ENCODE data around the gene FARP1.

Gene FARP1

DNA sequence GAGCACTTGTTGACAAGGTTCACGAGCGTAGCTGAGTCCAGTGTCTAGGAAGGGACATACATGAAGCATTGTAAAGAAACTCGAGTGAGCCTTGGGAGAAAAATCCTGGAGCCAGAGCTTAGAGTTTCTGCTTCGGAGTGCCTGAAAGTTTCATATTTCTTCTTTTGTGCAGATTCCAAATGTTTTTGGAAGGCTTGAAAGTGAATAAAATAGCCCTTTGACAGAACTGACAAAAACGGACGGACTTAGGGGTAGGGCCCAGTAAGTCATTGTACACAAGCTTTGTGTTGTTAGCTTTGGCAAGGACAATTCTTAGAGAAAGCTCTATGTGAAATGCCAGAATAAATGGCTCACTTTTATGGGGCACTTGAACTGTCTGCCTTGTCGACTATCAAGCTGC, 31.4 kb downstream of the FARP1 start:
- no peak for DNase-seq (ENCODE audit: extremely low read depth in 1 of 2, low read depth in 1 of 2)

DNA sequence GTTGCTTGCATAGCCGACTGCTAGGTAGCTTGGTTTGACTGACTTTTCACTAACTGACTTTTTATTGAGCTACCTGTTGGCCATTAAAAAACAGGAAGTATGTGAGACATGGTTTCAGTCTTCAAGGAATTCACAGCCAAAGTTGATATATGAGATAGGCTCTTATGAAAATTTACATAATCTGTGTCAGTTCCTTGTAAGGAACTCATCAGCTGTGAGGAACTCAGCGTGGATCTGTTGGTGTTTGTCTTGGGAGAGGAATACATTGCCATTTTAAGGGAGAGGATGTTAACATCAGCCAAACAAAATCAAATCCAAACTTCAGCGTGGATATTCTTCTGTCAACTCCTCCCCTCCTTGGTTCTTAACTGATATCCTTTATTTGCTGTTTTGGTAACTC, 32.1 kb downstream of the FARP1 start:
- DNase-seq (ENCODE audit: extremely low read depth in 1 of 2, low read depth in 1 of 2) = no peak

DNA sequence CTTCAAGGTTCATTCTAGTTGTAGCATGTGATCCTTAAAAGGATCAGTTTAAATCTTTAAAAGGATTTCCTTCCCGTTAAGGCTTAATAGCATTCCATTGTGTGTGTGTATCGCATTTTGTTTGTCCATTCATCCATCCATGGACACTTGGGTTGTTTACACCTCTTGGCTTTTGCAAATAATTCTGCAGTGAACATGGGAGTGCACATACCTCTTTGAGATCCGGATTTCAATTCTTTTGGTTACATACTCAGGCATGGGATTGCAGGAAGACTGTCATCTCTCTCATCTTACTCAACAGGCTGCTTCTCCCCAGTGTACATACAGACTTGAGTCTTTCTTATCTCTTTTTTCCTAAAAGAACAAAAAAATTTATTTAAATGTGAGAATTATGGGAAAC, 32.9 kb downstream of the FARP1 start:
- DNase-seq (ENCODE audit: extremely low read depth in 1 of 2, low read depth in 1 of 2) = no peak

DNA sequence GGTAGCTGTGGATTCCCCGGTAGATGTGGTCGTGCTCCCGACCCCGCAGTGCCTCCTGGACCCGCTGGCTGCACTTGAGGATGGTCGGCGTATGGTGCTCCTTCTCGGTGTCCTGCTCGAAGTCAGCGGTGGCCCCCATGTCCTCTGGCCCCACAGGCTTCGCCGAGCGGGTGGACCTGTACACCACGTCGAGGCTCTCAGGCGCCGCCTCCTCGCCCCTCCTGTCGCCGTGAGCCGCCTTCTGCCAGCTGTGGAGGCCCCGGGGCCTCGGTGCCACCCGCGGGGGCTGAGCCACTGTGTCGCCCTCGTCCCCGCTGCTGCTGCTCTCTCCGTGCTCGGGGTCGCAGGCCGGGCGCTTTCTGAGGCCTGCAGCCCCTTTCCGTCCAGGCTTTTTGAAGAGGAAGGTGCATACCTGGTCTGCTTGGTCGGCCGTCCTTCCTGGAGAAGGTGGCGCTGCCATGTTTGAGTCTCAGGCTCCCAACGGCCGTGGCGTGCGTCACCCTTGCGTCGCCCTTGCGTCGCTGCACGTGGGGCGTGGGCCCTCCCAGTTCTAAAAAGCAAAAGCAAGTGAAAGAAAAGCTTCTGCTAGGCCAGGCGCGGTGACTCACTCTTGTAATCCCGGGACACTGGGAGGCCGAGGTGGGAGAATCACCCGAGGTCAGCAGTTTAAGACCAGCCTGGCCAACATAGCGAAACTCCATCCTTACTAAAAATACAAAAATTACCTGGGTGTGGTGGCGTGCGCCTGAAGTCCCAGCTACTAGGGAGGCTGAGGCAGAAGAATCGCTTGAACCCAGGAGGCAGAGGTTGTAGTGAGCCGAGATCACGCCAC, 34.1 kb downstream of the FARP1 start, which contains the start of gene RNF113B:
TSS of gene RNF113B (minus strand) at position 493 of the 832 bp plus-strand sequence. CDS start at position 460, 33 bp downstream.
- no peak for DNase-seq (ENCODE audit: extremely low read depth in 1 of 2, low read depth in 1 of 2)

DNA sequence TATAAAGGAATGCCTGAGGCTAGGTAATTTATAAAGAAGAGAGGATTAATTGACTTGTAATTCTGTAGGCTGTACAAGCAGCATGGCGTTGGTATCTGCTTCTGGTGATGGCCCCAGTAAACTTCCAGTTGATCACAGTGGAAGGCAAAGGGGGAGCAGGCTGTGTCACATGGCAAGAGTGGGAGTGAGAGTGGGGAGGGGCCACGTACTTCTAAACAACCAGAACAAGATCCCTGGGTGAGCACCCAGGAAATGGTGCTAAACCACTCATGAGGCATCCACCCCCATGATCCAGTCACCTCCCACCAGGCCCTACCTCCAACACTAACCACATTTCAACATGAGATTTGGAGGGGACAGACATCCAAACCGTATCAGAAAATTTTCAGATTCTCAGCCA, 37.2 kb downstream of the FARP1 start:
- no peak for DNase-seq (ENCODE audit: extremely low read depth in 1 of 2, low read depth in 1 of 2)

DNA sequence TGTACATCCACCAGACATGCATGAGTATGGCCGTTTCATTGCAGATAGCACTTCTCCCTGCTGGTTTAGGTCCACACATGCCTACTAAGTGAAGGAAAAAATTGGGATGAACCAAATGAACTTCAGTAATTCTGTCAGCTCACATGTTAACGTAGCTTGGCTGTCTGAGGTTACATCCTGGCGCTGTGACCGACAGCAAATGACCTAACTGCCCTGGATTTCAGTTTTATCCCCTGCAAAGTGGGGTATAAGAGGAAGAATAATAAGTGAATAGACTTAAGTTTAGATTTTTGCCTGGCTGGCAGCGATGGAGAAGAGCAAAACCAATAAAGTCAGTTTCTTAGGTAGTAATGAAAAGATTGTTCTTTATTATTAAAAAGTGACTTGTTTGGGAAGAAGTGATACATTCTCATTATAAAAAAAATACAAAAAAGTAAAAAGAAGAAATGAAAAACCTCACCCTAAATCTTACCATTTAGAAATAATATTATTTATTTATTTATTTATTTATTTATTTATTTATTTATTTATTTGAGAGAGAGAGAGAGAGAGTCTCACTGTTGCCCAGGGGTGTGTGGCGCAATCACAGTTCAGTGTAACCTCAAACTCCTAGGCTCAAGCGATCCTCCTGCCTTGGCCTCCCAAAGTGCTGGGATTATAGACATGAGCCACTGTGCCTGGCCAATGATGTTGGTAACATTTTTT, 38.4 kb downstream of the FARP1 start:
- no peak for DNase-seq (ENCODE audit: extremely low read depth in 1 of 2, low read depth in 1 of 2)

DNA sequence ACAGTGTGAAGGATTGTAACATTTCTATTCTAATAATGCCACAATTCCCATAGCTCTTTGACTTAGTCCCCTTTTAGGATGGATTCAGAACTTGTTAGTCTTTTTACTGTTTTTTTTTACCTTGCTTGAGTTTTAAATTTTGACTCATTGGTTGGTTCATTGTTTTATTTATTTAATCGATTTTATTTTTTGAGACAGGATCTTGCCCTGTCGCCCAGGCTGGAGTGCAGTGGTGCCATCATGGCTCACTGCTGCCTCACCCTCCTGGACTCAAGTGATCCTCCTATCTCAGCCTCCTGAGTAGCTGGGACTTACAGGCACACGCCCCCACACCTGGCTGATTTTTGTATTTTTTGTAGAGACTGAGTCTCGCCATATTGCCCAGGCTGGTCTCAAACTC, 39.3 kb downstream of the FARP1 start:
- DNase-seq (ENCODE audit: extremely low read depth in 1 of 2, low read depth in 1 of 2) = no peak

DNA sequence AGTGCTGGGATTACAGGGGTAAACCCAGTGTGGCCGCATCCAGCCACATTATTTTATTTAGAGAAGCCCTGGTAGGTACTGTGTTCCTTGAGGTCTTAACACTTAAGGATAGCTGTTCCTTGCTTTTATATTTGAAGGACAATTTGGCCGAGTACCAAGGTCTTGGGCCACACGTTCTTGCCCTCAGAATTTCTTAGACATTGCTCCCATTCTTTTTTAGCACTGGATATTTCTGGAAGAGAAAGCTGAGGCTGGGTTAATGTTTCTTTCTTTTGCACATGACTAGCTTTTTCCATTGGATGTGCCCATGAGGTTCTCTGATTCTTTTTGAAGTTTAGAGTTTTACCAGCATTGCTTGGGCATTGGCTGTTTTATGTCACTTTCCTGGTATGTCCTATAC, 39.7 kb downstream of the FARP1 start:
- DNase-seq (ENCODE audit: extremely low read depth in 1 of 2, low read depth in 1 of 2) = no peak

DNA sequence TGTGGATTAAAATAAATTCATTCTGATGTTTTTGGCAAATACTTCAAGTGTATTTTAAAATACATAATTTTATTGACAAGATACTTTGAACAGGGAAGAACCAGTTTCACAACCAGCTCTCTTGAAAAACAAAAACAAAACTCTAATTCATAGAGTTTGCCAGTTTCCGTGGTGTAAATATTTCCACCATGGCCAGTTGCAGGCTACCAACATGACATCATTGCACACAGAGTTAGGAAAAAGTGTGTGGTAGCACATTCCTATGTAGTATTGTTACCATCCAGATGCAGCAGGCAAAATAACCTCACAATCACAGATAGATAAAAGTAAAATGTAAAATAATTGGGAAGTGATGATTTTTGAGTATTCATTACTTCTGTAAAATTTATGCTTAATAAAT, 41.9 kb downstream of the FARP1 start:
- DNase-seq (ENCODE audit: extremely low read depth in 1 of 2, low read depth in 1 of 2) = no peak

DNA sequence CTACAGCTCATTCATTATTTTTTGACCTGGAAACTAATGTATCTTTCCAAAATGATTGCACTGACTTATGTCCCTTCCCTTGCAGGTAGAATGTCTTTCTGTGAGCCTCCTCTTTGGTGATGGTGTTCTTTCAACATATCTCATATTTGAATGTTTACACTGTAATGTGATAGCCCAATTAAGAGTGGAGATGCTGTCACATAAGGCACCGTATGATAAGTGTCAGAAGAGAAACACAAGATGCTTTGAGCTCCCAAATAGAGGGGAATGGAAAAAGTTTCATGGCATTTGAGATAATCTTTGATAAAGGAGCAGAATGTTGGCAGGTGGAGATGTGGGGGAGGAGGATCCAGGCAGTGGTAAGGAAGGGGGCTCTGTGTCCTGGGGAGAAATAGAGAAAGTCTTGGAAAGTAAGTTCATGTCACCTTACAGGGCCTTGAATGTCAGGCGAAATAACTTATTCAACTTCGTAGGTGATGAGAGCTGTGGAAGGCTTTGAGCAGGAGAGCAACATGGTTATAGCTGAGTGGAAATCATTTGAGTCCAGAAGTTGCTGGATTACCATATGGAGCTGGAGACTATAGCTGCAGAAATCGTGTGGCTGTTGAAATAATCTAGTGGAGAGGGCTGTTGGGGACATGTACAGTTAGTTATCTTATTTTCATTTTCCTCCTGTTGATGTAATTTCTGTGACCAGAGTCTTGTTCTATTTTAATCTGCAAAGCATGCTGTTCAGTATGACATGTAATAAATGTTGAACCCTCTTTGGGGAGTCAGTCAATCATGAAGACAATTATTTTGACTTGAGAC, 44.5 kb downstream of the FARP1 start:
- DNase-seq (ENCODE audit: extremely low read depth in 1 of 2, low read depth in 1 of 2) = no peak

DNA sequence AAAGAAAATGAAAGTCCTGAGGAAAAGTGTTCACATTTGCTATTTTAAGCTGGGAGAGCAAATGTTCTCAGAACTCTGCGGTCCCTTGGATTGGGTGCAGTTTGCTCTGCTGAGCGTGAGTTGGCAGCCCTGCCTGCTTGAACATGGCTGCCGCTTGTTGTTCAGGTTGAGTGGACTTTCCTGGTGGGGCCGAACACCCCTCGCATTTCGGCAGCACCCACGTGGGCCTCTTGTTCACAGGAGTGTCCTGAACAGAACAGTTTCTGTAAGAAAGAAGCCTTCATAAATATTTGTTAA, 45.0 kb downstream of the FARP1 start:
- no peak for DNase-seq (ENCODE audit: extremely low read depth in 1 of 2, low read depth in 1 of 2)

DNA sequence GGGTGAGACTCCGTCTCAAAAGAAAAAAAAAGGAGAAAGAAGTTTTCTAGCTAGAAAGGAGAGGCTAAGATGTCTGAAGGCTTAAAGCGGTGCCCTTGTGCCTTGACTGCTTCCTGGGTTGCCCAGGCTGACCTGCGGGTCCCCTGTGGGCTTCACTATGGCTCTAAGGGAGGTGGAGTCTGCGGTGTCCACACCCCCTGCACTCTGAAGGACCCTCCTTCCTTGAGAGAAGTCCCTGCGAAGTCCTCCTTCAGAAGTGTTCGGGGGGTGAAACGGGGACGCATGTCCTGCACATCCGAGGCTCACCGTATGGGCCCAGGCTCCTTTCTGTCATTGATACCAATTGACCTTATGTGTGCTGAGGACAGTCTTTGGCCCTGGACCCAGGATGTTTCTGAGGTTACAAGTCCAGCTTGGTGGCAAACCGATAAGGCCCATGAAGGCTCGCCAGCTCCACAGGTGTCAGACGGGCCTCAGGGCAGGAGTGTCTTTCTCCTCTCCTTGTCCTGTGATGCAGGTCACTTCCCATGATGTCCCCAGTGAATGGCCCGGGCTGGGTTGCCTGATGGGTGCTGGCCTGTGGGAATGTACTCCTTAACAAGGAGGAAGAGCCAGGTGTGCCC, 45.8 kb downstream of the FARP1 start:
- no peak for DNase-seq (ENCODE audit: extremely low read depth in 1 of 2, low read depth in 1 of 2)

DNA sequence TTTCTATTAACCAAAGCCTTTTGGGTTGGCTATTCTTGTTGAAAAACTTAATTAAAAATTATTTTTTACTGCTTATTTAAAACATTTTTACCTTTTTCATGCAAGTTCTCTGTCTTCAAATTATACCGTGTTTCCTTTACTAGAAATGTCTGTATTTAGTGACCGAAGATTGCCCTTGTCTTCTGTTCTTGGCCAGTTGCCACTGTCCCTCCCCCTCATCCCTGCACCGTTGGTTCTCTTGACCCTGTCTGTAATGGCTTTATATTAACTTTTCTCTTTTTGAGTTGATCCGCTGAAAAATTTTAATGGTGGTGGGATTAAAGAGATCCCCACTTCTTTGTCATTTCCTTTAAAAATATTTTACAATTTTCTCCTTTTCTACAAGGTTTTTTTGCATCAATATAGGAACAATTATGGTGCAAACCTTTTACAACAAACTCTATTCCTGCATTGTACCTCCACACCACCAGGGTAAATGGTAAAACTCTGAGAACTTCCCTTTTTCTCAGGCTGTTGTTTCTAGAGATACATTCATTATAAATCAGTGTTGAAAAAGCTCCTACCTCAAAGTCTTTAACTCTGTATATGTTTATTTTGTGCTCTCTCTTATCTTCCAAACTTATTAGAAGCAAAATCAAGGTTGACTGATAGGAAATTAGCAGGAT, 47.1 kb downstream of the FARP1 start:
- no peak for DNase-seq (ENCODE audit: extremely low read depth in 1 of 2, low read depth in 1 of 2)

DNA sequence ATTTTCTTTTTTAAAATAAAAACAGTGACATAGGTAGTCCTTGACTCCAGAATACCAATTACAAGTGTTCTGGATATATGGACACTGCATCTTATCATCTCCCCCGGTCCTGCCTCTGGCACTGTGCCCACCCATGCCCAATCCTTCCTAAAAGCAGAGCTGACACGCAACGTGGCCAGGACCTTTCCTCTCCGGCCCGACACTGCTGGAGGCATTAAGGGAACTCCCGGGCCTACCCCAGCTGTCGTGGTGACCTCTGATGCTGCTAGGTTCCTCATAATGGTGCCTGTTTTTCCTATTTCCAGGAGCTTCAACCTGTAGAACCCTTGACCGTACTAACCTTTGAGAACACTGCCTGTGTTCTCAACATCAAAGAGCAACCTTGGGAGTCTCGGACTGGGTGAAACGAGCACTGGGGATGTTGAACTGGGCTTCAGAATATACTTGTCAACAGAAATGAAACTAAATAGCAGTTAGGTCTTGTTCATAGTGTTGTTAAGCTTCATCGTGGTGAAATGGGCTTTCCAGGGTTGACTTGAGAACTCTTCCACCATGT, 48.1 kb downstream of the FARP1 start:
- DNase-seq (ENCODE audit: extremely low read depth in 1 of 2, low read depth in 1 of 2) = no peak

DNA sequence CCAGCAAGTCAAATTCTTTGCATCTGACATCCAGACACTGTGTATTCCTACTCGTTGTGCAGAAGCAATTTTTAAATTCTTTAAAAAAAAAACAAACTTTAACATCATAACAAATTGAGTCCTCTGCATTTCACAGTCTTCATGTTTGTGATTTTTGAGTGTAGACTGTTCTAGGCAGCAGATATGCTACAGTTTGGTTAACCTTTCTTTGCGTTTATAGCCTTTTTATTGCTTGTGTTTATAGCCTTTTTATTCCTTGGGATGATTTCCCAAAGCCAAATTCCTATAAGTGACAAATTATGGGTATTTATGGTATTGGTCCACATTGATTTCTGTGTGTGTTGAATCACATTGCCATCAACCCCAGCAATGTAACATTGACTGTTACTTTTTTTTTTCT, 49.1 kb downstream of the FARP1 start:
- DNase-seq (ENCODE audit: extremely low read depth in 1 of 2, low read depth in 1 of 2) = no peak

DNA sequence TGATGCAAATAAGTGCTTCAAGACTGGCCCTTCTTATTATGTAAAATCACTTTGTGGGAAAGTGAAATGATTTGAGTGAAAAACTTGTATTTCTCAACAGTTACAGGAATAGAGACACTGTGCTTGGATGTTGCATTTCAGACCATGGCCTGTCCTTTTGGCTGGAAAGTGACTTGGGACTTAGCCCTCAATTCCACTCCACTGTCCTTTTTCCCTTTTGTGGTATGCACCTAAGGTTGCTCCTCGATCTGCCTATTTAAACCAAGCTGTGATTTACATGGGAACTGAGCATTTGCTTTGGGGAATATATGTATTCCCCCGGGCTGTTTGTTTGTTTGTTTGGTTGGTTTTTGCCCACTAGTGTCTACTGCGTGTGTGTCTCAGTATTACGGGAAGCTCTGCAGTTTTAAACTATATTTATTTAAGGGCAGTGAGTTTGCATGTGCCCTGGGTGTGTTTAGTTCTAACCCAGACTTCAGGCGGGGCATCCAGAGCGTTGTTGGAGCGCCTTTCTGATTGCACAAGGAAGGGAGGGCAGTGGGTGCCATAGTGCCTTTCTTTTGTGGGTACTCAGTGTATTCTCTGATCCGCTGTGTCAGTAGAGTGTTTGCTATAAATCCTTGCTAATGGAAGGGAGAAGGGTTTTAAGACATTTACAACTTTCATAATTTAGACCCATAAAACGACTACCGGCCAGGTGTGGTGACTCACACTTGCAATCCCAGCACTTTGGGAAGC, 52.3 kb downstream of the FARP1 start:
- no peak for DNase-seq (ENCODE audit: extremely low read depth in 1 of 2, low read depth in 1 of 2)

DNA sequence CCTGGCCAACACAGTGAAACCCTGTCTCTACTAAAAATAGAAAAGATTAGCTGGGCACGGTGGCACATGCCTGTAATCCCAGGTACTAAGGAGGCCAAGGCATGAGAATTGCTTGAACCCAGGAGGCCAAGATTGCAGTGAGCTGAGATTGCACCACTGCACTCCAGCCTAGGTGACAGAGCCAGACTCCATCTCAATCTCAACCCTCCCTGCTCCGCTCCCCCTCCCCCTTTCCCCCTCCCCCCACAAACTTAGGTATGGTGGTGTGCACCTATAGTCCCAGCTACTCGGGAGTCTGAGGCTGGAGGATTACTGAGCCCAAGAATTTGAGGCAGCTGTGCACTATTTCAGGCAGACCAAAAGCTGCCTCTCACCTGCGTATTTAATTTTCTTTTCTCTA, 55.8 kb downstream of the FARP1 start:
- no peak for DNase-seq (ENCODE audit: extremely low read depth in 1 of 2, low read depth in 1 of 2)

DNA sequence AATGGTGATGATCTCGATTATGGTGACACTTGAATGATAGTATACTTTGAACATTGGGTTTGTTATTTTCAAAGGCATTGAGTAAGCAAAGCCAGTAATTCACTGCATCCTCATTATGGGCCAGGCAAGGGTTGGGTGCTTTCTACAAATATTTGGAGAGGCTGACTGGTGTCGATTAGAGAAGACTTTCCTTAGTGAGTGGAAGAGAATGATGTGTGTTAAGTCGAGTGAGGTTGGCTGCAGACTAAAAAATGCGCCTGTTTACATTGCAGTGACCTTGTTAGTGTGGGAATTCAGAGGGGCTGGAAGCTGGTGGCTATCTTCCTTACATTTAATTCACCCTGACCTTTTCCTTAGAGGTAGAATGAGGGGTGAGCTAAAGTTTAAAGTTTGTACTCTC, 56.6 kb downstream of the FARP1 start:
- DNase-seq (ENCODE audit: extremely low read depth in 1 of 2, low read depth in 1 of 2) = no peak

DNA sequence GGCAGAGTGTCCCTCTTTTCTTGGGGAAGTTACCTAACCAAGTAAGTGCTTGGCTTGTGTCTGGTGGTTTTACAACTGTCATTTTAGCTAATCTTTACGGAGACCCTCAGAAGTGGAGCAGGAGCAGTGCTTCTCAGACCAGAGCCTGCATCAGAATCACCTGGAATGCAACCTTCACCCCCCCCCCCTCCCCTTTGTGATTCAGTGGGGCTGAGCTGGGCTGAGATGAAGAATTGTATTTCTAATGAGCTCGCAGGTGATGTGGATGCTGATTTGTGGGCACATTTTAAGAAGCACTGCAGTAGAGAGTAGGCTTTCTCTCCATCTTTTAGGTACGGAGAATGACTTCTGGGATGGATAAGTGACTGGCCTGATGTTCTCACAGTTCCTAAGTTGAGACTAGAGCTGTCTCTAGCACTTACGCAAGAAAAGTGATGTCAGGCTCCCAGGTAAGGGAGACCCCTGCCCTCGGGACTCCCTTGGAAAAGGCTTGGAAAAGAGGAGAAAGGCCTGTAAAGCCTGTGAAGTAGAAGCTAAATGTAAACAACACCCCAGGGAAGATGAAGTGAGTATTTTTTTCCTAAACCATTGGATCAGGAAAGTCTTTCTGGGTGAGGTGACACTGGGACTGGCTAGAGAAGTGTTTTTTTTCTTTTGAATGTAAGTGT, 57.5 kb downstream of the FARP1 start:
- DNase-seq (ENCODE audit: extremely low read depth in 1 of 2, low read depth in 1 of 2) = no peak

Data from activated CD8-positive, alpha-beta memory T cell treated with anti-CD3 and anti-CD28 coated beads for 1 hour (primary cell).